ENCODE results near the gene DNAJB6.
"Not testable (repeated sequence)": the region's sequence is repeated elsewhere in the genome, so short reads cannot be mapped to it uniquely, and the experiment has no call there.

DNAJB6 gene

DNA sequence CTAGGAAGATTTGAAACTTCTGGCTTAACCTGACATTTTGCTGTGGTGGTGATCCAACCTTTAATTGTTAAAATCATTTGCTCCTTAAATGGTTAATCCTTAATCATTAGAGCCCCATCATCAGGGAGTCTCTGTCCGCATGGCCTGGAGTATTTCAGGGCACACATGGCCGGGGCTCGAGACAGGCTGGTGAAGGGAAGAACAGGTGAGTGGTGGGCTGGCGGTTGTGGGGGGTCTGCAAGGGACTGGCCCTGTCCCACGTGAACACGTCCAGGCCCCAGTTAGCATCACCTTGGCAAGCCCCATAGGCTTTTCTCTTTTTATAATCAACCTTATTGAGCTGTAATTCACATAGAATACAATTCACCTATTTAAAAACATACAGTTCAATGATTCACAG, 109.5 kb downstream of the DNAJB6 start:
- in situ Hi-C loops (cut with HindIII; ENCODE audit: low sequenced_read_pairs) = no loop called here
- no peak overlapping the region for H3K4me3 ChIP-seq (ENCODE audit: low read depth, low read length)
- no peak for TF ChIP-seq CTCF (IDR thresholded peaks at IDR 0.05; ENCODE audit: low read depth, low read length, missing control alignments)
- no peak for DNase-seq (ENCODE audit: low read depth)

GRCh38 chr7:157454003-157454402, 117.2 kb downstream of the DNAJB6 start:
- in situ Hi-C loops (cut with HindIII; ENCODE audit: low sequenced_read_pairs); DNase-seq (ENCODE audit: low read depth); H3K4me3 ChIP-seq (ENCODE audit: low read depth, low read length): not testable (repeated sequence)

- in situ Hi-C loops (cut with HindIII; ENCODE audit: low sequenced_read_pairs) = no loop called here
- no peak for DNase-seq (ENCODE audit: low read depth)
- TF ChIP-seq CTCF (IDR thresholded peaks at IDR 0.05; ENCODE audit: low read depth, low read length, missing control alignments) = no peak
- no peak overlapping the region for H3K4me3 ChIP-seq (ENCODE audit: low read depth, low read length)
Measured at GRCh38 chr7:157457355-157458253, 120.8 kb downstream of the DNAJB6 start.

DNA sequence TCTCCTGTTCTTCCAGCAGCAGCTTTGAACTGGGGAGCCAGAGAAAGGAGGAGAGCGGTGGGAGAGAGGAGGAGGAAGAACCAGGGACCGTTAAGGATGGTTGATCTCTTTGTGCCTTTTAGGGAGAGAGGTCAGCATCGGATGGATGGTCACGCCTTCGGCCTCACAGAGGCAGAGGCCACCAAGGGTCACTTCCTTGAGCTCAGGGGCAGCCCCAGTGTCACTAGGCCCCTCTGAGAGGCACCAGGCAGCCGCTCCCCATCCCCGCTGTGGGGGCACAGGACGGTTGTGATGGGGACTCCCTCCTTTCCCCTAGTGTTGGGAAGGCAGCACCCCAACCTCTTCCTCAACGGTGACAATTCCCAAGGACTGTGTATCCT, 121.4 kb downstream of the DNAJB6 start:
- in situ Hi-C loops (cut with HindIII; ENCODE audit: low sequenced_read_pairs) = no loop called here
- TF ChIP-seq CTCF (IDR thresholded peaks at IDR 0.05; ENCODE audit: low read depth, low read length, missing control alignments) = no peak
- DNase-seq (ENCODE audit: low read depth) = no peak
- H3K4me3 ChIP-seq (ENCODE audit: low read depth, low read length) = no peak overlapping the region

DNA sequence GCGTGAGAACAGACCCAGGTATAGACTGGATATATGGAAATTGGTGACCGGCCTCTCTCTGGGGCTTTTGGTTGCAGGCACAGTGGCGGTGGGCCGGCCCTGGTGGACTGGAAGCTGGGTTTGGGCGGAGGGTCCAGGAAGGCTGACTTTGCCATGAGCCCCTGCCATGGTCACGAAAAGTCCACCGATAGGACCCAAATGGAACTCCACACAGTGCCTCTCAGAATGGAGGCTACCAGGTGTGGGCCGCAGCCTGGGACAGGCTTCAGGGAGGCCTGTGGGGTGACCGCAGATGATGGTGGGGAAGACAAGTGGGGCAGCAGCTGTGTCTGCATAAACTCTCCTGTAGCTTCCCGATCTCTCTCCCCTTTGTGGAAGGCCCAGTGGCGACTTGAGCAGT, 123.2 kb downstream of the DNAJB6 start:
- no peak for DNase-seq (ENCODE audit: low read depth)
- TF ChIP-seq CTCF (IDR thresholded peaks at IDR 0.05; ENCODE audit: low read depth, low read length, missing control alignments) = no peak
- H3K4me3 ChIP-seq (ENCODE audit: low read depth, low read length) = no peak overlapping the region
- in situ Hi-C loops (cut with HindIII; ENCODE audit: low sequenced_read_pairs) = no loop called here

DNA sequence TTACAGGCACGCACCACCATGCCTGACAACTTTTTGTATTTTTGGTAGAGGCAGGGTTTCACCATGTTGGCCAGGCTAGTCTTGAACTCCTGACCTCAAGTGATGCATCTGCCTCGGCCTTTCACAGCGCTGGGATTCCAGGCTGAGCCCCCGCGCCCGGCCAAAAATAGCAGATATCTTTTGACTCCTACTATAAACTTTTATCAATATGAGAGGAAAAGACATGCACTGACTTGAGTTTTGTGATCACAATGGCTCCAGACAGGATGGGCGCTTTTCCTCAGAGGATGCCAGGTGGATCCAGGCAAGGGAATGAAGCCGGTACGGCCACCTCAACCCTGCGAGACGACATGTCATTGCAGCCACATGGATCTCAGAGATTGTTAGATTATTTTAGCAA, 123.9 kb downstream of the DNAJB6 start:
- no peak for TF ChIP-seq CTCF (IDR thresholded peaks at IDR 0.05; ENCODE audit: low read depth, low read length, missing control alignments)
- in situ Hi-C loops (cut with HindIII; ENCODE audit: low sequenced_read_pairs) = no loop called here
- DNase-seq (ENCODE audit: low read depth) = no peak
- H3K4me3 ChIP-seq (ENCODE audit: low read depth, low read length) = no peak overlapping the region

- no peak for DNase-seq (ENCODE audit: low read depth)
- no peak for TF ChIP-seq CTCF (IDR thresholded peaks at IDR 0.05; ENCODE audit: low read depth, low read length, missing control alignments)
- no peak overlapping the region for H3K4me3 ChIP-seq (ENCODE audit: low read depth, low read length)
- in situ Hi-C loops (cut with HindIII; ENCODE audit: low sequenced_read_pairs) = no loop called here
Measured at GRCh38 chr7:157461573-157462418, 125.0 kb downstream of the DNAJB6 start.
